Nephron (organoid): ENCODE measurements around the gene PLEKHG2.

ENCODE experiments used
- H3K27ac Mint-ChIP-seq, 3 experiments: 2 replicates each; pipeline ENCODE4 v1.8.0; 2020; ENCODE audit warnings: mixed read lengths in 3 of 3, mild to moderate bottlenecking in 2 of 3, moderate library complexity in 1 of 3
- H3K27me3 Mint-ChIP-seq: 2 replicates; pipeline ENCODE4 v1.8.0; 2021; ENCODE audit warnings: low read depth, mild to moderate bottlenecking, moderate library complexity, mixed read lengths
- H3K36me3 Mint-ChIP-seq: 2 replicates; pipeline ENCODE4 v1.8.0; 2020; ENCODE audit warnings: low read depth, mixed read lengths
- H3K4me1 Mint-ChIP-seq: 2 replicates; pipeline ENCODE4 v1.8.0; 2020; ENCODE audit warnings: mixed read lengths
- H3K4me3 Mint-ChIP-seq, 3 experiments: 2 replicates each; pipeline ENCODE4 v1.8.0; 2020; ENCODE audit warnings: mild to moderate bottlenecking in 3 of 3, mixed read lengths in 3 of 3, moderate library complexity in 2 of 3
- H3K9me3 Mint-ChIP-seq: 2 replicates; pipeline ENCODE4 v1.8.0; 2020; ENCODE audit warnings: mixed read lengths
- CTCF ChIP-seq, 3 experiments: fragments of 200-600 bp; sonication (generic); IDR thresholded peaks; one replicate each; pipeline ENCODE4 v1.5.0; 2021; ENCODE audit warnings: antibody characterized with exemption in 3 of 3; ENCODE audit not compliant: unreplicated experiment in 3 of 3

The PLEKHG2 gene

GRCh38 chr19:39465956-39466747, 53.7 kb downstream of the PLEKHG2 start:
- no peaks in the 10 kb centered on the region for H3K27me3 Mint-ChIP-seq

GRCh38 chr19:39467941-39468340, 55.5 kb downstream of the PLEKHG2 start:
- Mint-ChIP-seq H3K4me1 (no peaks in the 10 kb centered on the region), H3K27me3 (no peaks in the 10 kb centered on the region), H3K4me3 (no peak overlapping the region), H3K36me3 (peaks cover 71% of the 10 kb centered on the region), H3K27ac (no peak overlapping the region), H3K9me3 (no peaks in the 10 kb centered on the region)
- TF ChIP-seq CTCF (IDR thresholded peaks at IDR 0.05; ENCODE audit: unreplicated experiment in 3 of 3): no peak

More at GRCh38 chr19:39465956-39466747, 53.7 kb downstream of the PLEKHG2 start:
- TF ChIP-seq CTCF (IDR thresholded peaks at IDR 0.05; ENCODE audit: unreplicated experiment in 3 of 3): no peak
- Mint-ChIP-seq H3K27ac (no peak overlapping the region), H3K4me1 (no peaks in the 10 kb centered on the region), H3K9me3 (no peaks in the 10 kb centered on the region), H3K36me3 (peaks cover 70% of the 10 kb centered on the region), H3K4me3 (no peak overlapping the region)

GRCh38 chr19:39469036-39469435, 56.6 kb downstream of the PLEKHG2 start:
- no peak for TF ChIP-seq CTCF (IDR thresholded peaks at IDR 0.05; ENCODE audit: unreplicated experiment in 3 of 3)
- H3K4me3 Mint-ChIP-seq: no peak overlapping the region
- no peaks in the 10 kb centered on the region for H3K4me1 Mint-ChIP-seq
- no peak overlapping the region for H3K27ac Mint-ChIP-seq
- peaks cover 65% of the 10 kb centered on the region for H3K36me3 Mint-ChIP-seq
- no peaks in the 10 kb centered on the region for H3K27me3 Mint-ChIP-seq
- no peaks in the 10 kb centered on the region for H3K9me3 Mint-ChIP-seq

- H3K9me3 Mint-ChIP-seq: no peaks in the 10 kb centered on the region
- H3K36me3 Mint-ChIP-seq: peaks cover 70% of the 10 kb centered on the region
- H3K27me3 Mint-ChIP-seq: no peaks in the 10 kb centered on the region
- no peak overlapping the region for H3K27ac Mint-ChIP-seq
- TF ChIP-seq CTCF (IDR thresholded peaks at IDR 0.05; ENCODE audit: unreplicated experiment in 3 of 3): no peak
- no peak overlapping the region for H3K4me3 Mint-ChIP-seq
- no peaks in the 10 kb centered on the region for H3K4me1 Mint-ChIP-seq
These were observed 57.1 kb downstream of the PLEKHG2 start for GRCh38 chr19:39469567-39469966.

GRCh38 chr19:39470724-39471339, 58.4 kb downstream of the PLEKHG2 start:
- H3K4me3 Mint-ChIP-seq: no peak overlapping the region

More at GRCh38 chr19:39470724-39471339, 58.4 kb downstream of the PLEKHG2 start:
- Mint-ChIP-seq H3K36me3 (peaks cover 69% of the 10 kb centered on the region), H3K27ac (no peak overlapping the region), H3K27me3 (no peaks in the 10 kb centered on the region), H3K4me1 (no peaks in the 10 kb centered on the region), H3K9me3 (no peaks in the 10 kb centered on the region)
- TF ChIP-seq CTCF (IDR thresholded peaks at IDR 0.05; ENCODE audit: unreplicated experiment in 3 of 3): no peak
